T-helper 9 cell (primary cell): ENCODE data around the gene RPL18.
"Not testable (repeated sequence)": the region's sequence is repeated elsewhere in the genome, so short reads cannot be mapped to it uniquely, and the experiment has no call there.

Experiments used
- DNase-seq: peaks from one replicate; pipeline ENCODE4 v3.0.0-alpha.2; 2020
- total RNA-seq, 2 donors: gene quantifications; one replicate each; lab custom pipeline; 2026; lab: John Stamatoyannopoulos, UW

The RPL18 gene
- 984 to 1,000 reads per million in 2 donors for total RNA-seq

GRCh38 chr19:48618916-48619691 lies at the start of gene RPL18, which contains the start of gene SPHK2:
Gene RPL18, minus strand, starts transcription at chr19:48619178. Its CDS starts 35 bp downstream, at chr19:48619143.
Gene SPHK2, plus strand, starts transcription at chr19:48619506. Its CDS starts 1,009 bp downstream, at chr19:48620515.
- DNase-seq: peak; percentile 90

DNA sequence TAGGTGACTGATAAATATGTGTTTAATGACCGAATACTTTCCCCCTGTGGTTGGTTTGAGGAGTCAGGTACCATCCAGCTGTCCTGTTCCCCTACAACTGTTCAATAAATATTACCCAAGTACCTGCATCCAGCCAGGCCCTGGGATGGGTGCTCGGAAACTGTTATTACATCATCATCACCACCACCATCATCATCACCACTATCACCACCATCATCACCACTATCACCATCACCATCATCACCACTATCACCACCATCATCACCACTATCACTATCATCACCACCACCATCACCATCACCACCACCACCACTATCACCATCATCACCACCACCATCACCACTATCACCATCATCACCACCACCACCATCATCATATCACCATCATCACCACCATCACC lies 49.8 kb upstream of the RPL18 start:
- DNase-seq: no peak

GRCh38 chr19:48668332-48668731 lies 49.4 kb upstream of the RPL18 start:
- no peak for DNase-seq

DNA sequence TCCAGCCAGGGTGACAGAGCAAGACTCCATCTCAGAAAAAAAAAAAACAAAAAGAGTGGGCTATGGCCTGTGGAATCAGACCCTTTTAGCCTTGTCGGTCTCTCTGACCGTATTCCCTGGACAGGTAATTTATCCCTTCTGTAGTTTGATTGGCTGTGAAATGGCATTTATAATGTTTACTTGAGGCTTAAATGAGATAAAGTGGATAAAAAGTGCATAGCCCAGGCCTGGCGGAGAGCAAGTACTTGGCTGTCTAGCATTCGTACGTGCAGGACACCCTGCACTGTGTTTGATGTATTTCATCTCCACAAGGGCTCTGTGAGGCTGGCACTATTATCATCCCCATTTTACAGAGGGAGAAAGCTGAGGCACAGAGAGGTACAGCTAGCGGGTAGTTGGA lies 46.8 kb upstream of the RPL18 start:
- DNase-seq: no peak

GRCh38 chr19:48664476-48664875 lies 45.5 kb upstream of the RPL18 start:
- no peak for DNase-seq

DNA sequence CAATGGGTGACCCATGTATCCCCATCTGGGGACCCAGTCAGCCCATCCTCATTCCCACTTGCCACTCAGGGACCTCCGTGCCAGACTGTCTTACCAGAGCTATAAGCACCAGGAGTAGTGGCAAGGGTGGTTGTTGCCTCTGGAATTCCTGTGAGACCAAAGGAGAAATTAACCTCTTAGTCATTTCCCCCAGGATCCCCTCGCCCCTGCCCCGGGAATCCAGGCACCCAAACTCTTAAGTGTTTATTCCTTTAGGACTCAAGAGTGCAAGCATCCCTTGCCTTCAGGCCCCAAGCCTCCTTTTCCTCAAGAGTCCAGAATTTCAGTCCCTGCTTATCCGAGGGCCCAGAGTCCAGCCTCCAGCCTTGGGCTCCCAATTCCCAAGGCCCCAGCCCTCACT lies 44.7 kb upstream of the RPL18 start:
- DNase-seq: no peak

DNA sequence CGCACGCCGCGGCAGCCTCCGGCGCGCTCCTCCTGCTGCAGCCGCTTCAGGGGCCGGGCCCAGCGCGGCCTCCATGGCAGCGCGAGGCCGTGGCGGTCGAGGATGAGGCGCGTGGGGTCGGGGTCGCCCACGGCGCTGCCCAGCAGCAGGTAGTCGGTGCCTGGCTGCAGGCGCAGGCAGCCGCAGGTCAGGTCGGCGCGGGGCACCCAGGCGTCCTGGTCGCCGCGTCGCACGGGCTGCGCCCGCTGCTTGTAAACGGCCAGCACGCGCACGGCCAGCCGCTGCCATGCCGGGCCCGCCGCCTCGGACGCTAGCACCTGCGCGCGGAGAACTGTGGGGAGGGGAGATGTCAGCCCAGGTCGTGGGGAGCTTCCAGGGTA lies 42.7 kb upstream of the RPL18 start:
- no peak for DNase-seq

- DNase-seq: peak; percentile 59
These were observed 42.1 kb upstream of the RPL18 start for GRCh38 chr19:48660852-48661710.

DNA sequence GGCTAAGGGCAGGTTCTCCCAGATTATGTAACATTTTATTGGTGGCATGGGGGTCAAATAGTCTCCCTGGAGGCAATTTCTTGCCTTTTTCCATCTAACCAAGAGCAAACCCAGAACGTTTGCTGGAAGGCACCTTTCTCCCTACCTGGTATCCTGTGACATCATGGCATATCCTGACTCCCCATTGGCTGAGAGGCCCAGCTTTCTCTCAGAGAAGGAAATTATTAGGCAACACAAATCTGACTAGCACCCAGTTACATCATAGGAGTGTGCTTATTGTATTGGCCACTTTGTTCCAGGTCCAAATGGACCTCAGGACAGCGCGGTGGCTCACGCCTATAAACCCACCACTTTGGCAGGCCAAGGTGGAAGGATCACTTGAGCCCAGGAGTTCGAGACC lies 40.8 kb upstream of the RPL18 start:
- no peak for DNase-seq

- DNase-seq: no peak
These were observed 39.5 kb upstream of the RPL18 start for GRCh38 chr19:48658483-48658882.

GRCh38 chr19:48657828-48658227 lies 38.9 kb upstream of the RPL18 start:
- DNase-seq: not testable (repeated sequence)

DNA sequence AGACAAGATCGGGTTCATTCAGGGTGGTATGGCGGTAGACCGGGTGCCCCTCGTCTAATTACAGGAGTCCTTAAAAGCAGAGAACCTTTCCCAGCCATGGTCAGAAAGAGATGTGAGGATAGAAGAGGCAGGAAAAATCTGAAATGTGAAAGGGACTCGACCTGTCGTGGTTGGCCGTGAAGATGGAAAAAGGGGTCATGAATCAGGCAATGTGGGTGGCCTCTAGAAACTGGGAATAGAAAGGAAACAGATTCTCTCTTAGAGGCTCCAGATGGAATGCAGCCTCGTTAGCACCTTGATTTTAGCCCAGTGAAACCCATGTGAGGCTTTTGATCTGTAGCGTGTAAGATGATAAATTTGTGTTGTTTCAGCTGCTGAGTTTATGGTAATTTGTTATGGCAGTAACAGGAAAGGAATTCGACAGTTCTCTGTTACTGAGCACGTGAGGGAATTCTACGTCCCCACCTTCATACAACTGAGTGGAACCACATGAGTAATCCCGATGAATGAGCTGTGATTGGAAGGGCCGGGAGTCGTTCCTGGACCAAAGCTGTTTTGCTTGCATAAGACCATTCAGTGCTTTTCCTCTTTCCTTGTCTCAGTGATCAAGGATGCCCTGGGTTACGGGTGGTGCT lies 38.0 kb upstream of the RPL18 start:
- no peak for DNase-seq

- no peak for DNase-seq
These were observed 35.5 kb upstream of the RPL18 start for GRCh38 chr19:48654299-48655059.

DNA sequence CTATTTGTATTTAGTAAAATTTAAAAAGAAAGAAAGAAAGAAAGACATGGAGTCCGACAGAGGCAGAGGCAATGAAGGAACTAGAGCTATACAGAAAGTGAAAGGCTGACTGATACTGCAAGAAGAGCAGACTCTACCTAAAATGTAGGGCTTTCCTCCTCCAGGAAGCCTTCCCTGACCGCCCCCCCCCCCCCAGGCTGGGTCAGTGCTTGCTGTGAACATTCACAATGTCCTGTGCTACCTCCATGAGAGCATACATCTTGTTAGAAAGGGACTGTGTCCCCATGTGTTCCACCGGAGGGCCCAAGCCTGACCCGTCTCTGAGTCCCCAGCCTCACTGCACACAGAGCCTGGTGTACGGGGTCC lies 32.7 kb upstream of the RPL18 start:
- no peak for DNase-seq

DNA sequence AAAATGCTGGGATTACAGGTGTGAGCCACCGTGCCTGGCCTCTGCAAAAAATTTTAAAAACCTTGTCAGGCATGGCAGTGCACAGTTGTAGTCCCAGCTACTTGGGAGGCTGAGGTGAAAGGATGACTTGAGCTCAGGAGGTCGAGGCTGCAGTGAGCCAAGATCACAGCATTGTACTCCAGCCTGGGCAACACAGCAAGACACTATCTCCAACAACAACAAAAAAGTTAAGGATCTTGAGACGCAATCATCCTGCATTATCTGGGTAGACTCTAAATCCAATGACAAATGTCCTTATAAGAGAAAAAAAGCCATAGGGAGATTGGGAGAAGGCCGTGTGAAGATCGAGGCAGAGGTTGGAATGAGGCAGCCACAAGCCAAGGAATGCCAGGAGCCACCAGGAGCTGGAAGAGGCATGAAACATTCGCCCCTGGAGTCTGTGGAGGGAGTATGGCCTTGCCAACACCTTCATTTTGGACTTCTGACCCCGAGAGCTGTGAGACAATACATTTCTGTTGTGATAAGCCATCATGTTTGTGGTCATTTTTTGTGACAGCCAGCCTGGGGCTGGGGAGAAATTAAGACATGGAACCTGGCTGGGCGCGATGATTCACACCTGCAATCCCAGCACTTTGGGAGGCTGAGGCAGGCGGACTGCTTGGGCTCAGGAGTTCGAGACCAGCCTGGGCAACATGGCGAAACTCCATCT lies 32.1 kb upstream of the RPL18 start:
- DNase-seq: no peak

GRCh38 chr19:48648134-48648533 lies 29.2 kb upstream of the RPL18 start:
- DNase-seq: no peak

GRCh38 chr19:48646722-48647216 lies 27.8 kb upstream of the RPL18 start:
- DNase-seq: no peak

DNA sequence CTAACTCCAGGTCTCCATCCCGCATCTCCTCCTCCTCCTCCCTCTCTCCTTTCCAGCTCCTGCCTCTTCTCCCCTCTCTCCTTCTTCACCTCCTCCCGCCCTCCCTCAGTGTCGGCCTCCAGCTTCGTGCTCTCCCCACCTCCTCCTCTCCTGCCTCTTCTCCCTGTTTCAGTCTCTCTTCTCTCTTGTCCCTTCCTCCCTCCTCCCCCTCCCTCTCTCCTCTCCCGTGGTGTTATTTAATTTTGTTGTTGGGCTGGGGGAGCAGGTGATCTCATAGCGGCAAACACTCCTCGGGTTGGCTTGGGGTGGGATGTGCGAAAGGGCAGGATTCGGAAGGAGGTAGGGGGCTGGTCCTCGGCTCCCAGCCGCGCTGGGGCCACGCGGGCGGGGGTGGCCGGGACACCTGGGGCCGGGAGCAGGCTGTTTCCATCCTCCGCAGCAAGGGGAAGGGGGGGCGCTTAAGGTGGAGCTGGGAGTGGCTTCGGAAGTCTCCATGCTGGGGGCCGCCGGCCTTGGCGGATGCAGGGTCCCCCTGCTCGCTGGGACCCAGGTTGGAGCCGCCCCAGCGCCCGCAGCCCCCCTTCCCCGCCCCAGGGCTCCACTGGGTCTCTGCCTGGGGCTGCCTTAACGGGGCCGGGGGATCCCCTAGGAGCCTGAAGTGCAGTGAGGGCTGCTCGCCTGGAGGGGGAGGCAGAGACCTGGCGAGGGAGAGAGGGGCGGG lies 27.2 kb upstream of the RPL18 start, which contains the start of gene CA11:
Gene CA11 (minus strand): TSS at position 187 of the 721 bp plus-strand sequence. CDS start 555 bp downstream, outside the sequence.
- DNase-seq: peak; percentile 92

DNA sequence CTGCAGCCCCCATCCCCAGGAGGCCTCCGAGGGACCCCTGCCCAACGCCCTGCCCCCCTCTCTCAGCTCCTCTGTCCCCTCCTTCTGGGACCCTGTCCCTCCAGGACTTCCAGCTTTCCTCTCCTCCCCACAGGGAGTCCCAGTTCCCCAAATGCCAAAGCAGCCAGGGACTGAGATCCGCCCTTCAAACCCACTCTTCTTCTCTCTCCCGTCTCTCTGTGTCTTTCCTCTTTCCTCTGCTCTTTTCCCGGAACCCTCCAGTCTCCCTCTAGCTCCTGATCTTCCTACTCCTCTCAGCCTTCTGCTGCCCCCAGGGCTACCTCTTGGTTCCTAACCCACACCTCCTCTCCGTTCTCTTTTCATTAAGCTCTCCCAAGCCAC lies 26.6 kb upstream of the RPL18 start:
- no peak for DNase-seq

- peak; percentile 63 for DNase-seq
These were observed 26.1 kb upstream of the RPL18 start for GRCh38 chr19:48644839-48645619.
